ENCODE measurements around the gene TBXA2R. TPM values are rescaled to one million over a fixed set of nuclear protein-coding genes. Genes with fewer than 3 reads are reported as not detected.

The TBXA2R gene
- total and polyA plus RNA-seq, 2 donors (not counting 3 experiments of a cell fraction or from before 2014, with no cell fraction given), result 2.4 to 2.9 TPM

GRCh38 chr19:3645067-3645396 is 38.4 kb upstream of the TBXA2R start:
- Histone ChIP-seq H3K9me3 (replicated peaks; ENCODE audit: control insufficient read depth, insufficient read depth, low read length) (no peaks in the 10 kb centered on the region), H2AFZ (ENCODE audit: low read depth, low read length) (no peak overlapping the region), H3K27ac (ENCODE audit: insufficient read depth, low read depth, low read length) (no peak overlapping the region), H4K20me1 (replicated peaks; ENCODE audit: control insufficient read depth, extremely low read depth, insufficient read depth, low read length) (no peaks in the 10 kb centered on the region), H3K9me1 (replicated peaks; ENCODE audit: control insufficient read depth, extremely low read depth, insufficient read depth, low read length) (no peaks in the 10 kb centered on the region), H3K36me3 (ENCODE audit: control insufficient read depth in 2 of 2, extremely low read depth in 1 of 2, insufficient read depth in 2 of 2, low read length in 2 of 2) (peaks cover 0 to 46% of the 10 kb centered on the region in 2 experiments), H3K4me1 (ENCODE audit: control insufficient read depth, extremely low read depth, insufficient read depth, low read length) (no peaks in the 10 kb centered on the region), H3K4me2 (ENCODE audit: insufficient read depth, low read length) (no peak overlapping the region), H3K27me3 (ENCODE audit: control insufficient read depth in 2 of 2, insufficient read depth in 2 of 2, low read length in 2 of 2) (no peaks in the 10 kb centered on the region), H3K4me3 (replicated peaks in 1 of 3; ENCODE audit: insufficient read depth in 1 of 3, low read depth in 1 of 3, low read length in 3 of 3) (no peak overlapping the region), H3K79me2 (ENCODE audit: control insufficient read depth, insufficient read depth, low read length) (no peaks in the 10 kb centered on the region), H3K9ac (replicated peaks; ENCODE audit: extremely low read depth, insufficient read depth, low read length) (no peak overlapping the region)
- ChIA-PET CTCF (no interaction called here), POLR2A (no interaction called here)
- TF ChIP-seq JUN (IDR thresholded peaks at IDR 0.05; ENCODE audit: borderline replicate concordance, insufficient read depth, insufficient read length, low read depth) (no peak), GATA2 (IDR thresholded peaks at IDR 0.05; ENCODE audit: insufficient read depth, insufficient read length, low read depth, low read length) (no peak)
- DNase-seq (ENCODE audit: low read depth, low spot score) (no peak), FAIRE-seq (no peak)
- dilution Hi-C loops (cut with MboI; ENCODE audit: extremely low pct_ligation_motif_present, low sequenced_read_pairs) (no loop called here), intact Hi-C loops (cut with micrococcal nuclease) (no loop called here)
- no TSS peak for BruUV-seq (replicated peaks)

GRCh38 chr19:3644351-3645066 is 37.8 kb upstream of the TBXA2R start:
- Histone ChIP-seq H4K20me1 (replicated peaks; ENCODE audit: control insufficient read depth, extremely low read depth, insufficient read depth, low read length) (no peaks in the 10 kb centered on the region), H3K9me3 (replicated peaks; ENCODE audit: control insufficient read depth, insufficient read depth, low read length) (no peaks in the 10 kb centered on the region), H3K9me1 (replicated peaks; ENCODE audit: control insufficient read depth, extremely low read depth, insufficient read depth, low read length) (no peaks in the 10 kb centered on the region), H3K79me2 (ENCODE audit: control insufficient read depth, insufficient read depth, low read length) (no peaks in the 10 kb centered on the region), H3K4me3 (replicated peaks in 1 of 3; ENCODE audit: insufficient read depth in 1 of 3, low read depth in 1 of 3, low read length in 3 of 3) (no peak overlapping the region), H2AFZ (ENCODE audit: low read depth, low read length) (no peak overlapping the region), H3K4me1 (ENCODE audit: control insufficient read depth, extremely low read depth, insufficient read depth, low read length) (no peaks in the 10 kb centered on the region), H3K27me3 (ENCODE audit: control insufficient read depth in 2 of 2, insufficient read depth in 2 of 2, low read length in 2 of 2) (no peaks in the 10 kb centered on the region), H3K9ac (replicated peaks; ENCODE audit: extremely low read depth, insufficient read depth, low read length) (no peak overlapping the region), H3K27ac (ENCODE audit: insufficient read depth, low read depth, low read length) (no peak overlapping the region), H3K36me3 (ENCODE audit: control insufficient read depth in 2 of 2, extremely low read depth in 1 of 2, insufficient read depth in 2 of 2, low read length in 2 of 2) (peaks cover 0 to 48% of the 10 kb centered on the region in 2 experiments), H3K4me2 (ENCODE audit: insufficient read depth, low read length) (no peak overlapping the region)
- POLR2A ChIA-PET, result no interaction called here
- TF ChIP-seq EZH2 (IDR thresholded peaks at IDR 0.05; ENCODE audit: borderline replicate concordance, low read depth, low read length, severe bottlenecking) (no peak), POLR2AphosphoS5 (IDR thresholded peaks at IDR 0.05; ENCODE audit: insufficient read depth, low read depth, low read length) (no peak), MYC (IDR thresholded peaks at IDR 0.05; ENCODE audit: low read depth, low read length) (no peak), JUN (IDR thresholded peaks at IDR 0.05; ENCODE audit: borderline replicate concordance, insufficient read depth, insufficient read length, low read depth) (no peak), GATA2 (IDR thresholded peaks at IDR 0.05; ENCODE audit: insufficient read depth, insufficient read length, low read depth, low read length) (no peak), POLR2A (IDR thresholded peaks at IDR 0.05; ENCODE audit: low read depth, low read length) (no peak), CTCF (IDR thresholded peaks at IDR 0.05; ENCODE audit: extremely low read depth in 1 of 2, insufficient read depth in 1 of 2, low read depth in 1 of 2, low read length in 2 of 2) (no peak), FOS (IDR thresholded peaks at IDR 0.05; ENCODE audit: borderline replicate concordance, insufficient read depth, low read length) (no peak), MAX (IDR thresholded peaks at IDR 0.05; ENCODE audit: insufficient read depth, insufficient read length) (no peak)
- no peak for FAIRE-seq
- CTCF ChIA-PET, result interaction anchor here (1.0 kb wide), 1 partner anchor 15 kb away, joined by 3 read pairs; no protein-coding TSS in a partner anchor
- no TSS peak for BruUV-seq (replicated peaks)
- intact Hi-C loops (cut with micrococcal nuclease) (no loop called here), dilution Hi-C loops (cut with MboI; ENCODE audit: extremely low pct_ligation_motif_present, low sequenced_read_pairs) (no loop called here)
- DNase-seq (ENCODE audit: low read depth, low spot score), result no peak

Measured in endothelial cell of umbilical vein (primary cell).